ENCODE data around the gene TM4SF1.

DNA sequence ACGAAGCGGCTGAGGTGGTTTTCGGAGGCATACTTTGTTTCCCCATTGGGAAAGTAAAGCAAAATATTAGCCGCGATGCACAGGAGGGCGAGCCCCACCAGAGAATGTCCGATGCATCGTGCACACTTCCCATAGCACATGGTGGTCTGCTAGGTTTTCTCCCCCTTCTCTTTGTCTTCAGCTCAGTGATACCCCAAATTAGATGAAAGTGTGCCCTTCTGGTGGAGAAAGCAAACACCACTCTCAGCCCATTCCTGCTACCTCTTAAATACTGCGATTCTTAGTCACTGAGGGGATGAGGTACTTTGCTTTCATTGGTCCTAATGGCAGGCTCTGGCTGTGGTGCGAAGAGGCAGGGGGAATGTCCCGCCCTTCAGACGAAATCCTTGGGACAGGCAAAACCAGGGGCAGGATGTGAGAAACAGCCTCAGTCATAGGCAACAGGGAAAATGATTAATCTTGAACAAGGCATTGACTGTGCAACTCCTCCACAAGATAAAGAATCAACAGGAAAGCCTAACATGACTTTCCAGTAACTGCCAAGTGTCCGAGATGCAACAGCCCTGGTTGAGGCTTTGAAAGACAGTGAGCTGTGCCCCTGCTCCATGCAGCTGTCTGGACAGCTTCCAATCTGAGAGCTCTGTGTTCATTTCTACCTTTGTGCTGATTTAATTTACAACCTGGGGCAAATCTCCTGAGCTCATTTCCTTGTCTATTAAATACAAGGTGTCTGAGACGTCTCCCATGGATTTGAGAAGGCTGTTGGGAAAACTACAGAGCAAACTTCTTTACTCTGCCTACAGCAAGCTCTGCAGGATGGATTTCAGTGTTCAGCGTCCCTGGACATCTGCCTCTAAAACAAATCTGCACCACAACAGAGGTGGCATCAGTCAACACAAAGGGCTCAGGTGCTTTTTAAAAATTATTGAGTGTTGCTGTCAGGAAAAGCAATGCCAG lies at the start of gene TM4SF1:
- TF ChIP-seq, protein P1, sequence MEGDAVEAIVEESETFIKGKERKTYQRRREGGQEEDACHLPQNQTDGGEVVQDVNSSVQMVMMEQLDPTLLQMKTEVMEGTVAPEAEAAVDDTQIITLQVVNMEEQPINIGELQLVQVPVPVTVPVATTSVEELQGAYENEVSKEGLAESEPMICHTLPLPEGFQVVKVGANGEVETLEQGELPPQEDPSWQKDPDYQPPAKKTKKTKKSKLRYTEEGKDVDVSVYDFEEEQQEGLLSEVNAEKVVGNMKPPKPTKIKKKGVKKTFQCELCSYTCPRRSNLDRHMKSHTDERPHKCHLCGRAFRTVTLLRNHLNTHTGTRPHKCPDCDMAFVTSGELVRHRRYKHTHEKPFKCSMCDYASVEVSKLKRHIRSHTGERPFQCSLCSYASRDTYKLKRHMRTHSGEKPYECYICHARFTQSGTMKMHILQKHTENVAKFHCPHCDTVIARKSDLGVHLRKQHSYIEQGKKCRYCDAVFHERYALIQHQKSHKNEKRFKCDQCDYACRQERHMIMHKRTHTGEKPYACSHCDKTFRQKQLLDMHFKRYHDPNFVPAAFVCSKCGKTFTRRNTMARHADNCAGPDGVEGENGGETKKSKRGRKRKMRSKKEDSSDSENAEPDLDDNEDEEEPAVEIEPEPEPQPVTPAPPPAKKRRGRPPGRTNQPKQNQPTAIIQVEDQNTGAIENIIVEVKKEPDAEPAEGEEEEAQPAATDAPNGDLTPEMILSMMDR (IDR thresholded peaks at IDR 0.05 in 8 of 11, conservative IDR thresholded peaks at IDR 0.05 in 3 of 11), result peak in 1 of 11 experiments; percentile 10
- peak in 2 of 3 donors; percentile 77 to 93 for TF ChIP-seq POLR2A (IDR thresholded peaks at IDR 0.05)
- TF ChIP-seq POLR2AphosphoS5 (IDR thresholded peaks at IDR 0.05), result peak; percentile 13 to 93 (median 76)

Data from spleen (tissue), 7 donors.